ENCODE measurements around the gene C1orf122. TPM values are rescaled to one million over a fixed set of nuclear protein-coding genes. Genes with fewer than 3 reads are reported as not detected.

C1orf122 gene
- total and polyA plus RNA-seq, 4 donors = 4.7 to 70.2 (median 40.3) TPM

- H3K4me1 ChIP-seq (ENCODE audit: control insufficient read depth in 5 of 5, insufficient read depth in 5 of 5, low read length in 5 of 5) = peaks cover 0 to 2% (median 0%) of the 10 kb centered on the region in 5 donors
- TF ChIP-seq, protein P1, sequence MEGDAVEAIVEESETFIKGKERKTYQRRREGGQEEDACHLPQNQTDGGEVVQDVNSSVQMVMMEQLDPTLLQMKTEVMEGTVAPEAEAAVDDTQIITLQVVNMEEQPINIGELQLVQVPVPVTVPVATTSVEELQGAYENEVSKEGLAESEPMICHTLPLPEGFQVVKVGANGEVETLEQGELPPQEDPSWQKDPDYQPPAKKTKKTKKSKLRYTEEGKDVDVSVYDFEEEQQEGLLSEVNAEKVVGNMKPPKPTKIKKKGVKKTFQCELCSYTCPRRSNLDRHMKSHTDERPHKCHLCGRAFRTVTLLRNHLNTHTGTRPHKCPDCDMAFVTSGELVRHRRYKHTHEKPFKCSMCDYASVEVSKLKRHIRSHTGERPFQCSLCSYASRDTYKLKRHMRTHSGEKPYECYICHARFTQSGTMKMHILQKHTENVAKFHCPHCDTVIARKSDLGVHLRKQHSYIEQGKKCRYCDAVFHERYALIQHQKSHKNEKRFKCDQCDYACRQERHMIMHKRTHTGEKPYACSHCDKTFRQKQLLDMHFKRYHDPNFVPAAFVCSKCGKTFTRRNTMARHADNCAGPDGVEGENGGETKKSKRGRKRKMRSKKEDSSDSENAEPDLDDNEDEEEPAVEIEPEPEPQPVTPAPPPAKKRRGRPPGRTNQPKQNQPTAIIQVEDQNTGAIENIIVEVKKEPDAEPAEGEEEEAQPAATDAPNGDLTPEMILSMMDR (IDR thresholded peaks at IDR 0.05; ENCODE audit: control extremely low read depth, extremely low read depth) = no peak
- peaks cover 0 to 19% (median 0%) of the 10 kb centered on the region in 4 donors for H3K9me3 ChIP-seq (ENCODE audit: control insufficient read depth in 4 of 4, insufficient read depth in 3 of 4, low read length in 3 of 4)
- no peaks in the 10 kb centered on the region for H3K36me3 ChIP-seq (ENCODE audit: control insufficient read depth in 4 of 4, insufficient read depth in 4 of 4, low read length in 4 of 4)
- no peak overlapping the region for H3K4me3 ChIP-seq
- DNase-seq (no peak), ATAC-seq (ENCODE audit: insufficient read depth, low FRiP score) (no peak)
- 56% methylated on average over 67 to 68 of the region's 68 CpGs for WGBS, 2 donors
- H3K27ac ChIP-seq (ENCODE audit: low read depth in 1 of 2, low read length in 1 of 2) = no peak overlapping the region
- peaks cover 14 to 58% (median 31%) of the 10 kb centered on the region in 3 donors for H3K27me3 ChIP-seq (ENCODE audit: control insufficient read depth in 3 of 3, insufficient read depth in 3 of 3, low read length in 2 of 3)
- H3K9ac ChIP-seq (ENCODE audit: insufficient read depth in 1 of 2, low read length in 2 of 2) = no peak overlapping the region
Measured at GRCh38 chr1:37761416-37762095, 46.0 kb upstream of the C1orf122 start.

DNA sequence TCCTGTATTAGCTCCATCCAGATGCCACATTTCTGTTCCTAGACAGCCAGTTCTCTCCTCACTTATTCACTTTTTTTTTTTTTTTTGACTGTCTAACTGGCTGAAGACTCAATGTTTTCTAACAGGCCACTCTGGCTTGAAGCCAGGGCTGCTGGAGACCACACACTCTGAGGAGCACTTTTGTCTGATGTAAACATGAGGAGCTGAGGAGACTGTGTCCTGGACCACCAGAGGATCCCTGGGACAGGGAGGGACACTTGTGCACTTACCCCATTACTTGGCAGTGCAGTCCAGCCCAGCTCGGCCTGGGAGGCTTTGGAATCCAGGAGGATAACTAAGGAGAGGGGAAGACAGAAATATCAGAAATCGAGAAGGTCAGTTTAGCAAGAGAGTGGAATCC lies 45.1 kb upstream of the C1orf122 start:
- TF ChIP-seq, protein P1 (IDR thresholded peaks at IDR 0.05; ENCODE audit: control extremely low read depth, extremely low read depth) = no peak
- H3K27me3 ChIP-seq (ENCODE audit: control insufficient read depth in 3 of 3, insufficient read depth in 3 of 3, low read length in 2 of 3) = peaks cover 14 to 64% (median 33%) of the 10 kb centered on the region in 3 donors
- no peak overlapping the region for H3K4me3 ChIP-seq
- H3K9me3 ChIP-seq (ENCODE audit: control insufficient read depth in 4 of 4, insufficient read depth in 3 of 4, low read length in 3 of 4) = peaks cover 0 to 20% (median 0%) of the 10 kb centered on the region in 4 donors
- no peak overlapping the region for H3K27ac ChIP-seq (ENCODE audit: low read depth in 1 of 2, low read length in 1 of 2)
- no peaks in the 10 kb centered on the region for H3K36me3 ChIP-seq (ENCODE audit: control insufficient read depth in 4 of 4, insufficient read depth in 4 of 4, low read length in 4 of 4)
- no peak for ATAC-seq (ENCODE audit: insufficient read depth, low FRiP score)
- DNase-seq = peak in 2 of 3 donors; percentile 1 to 5
- WGBS, 2 donors = 59 to 63% methylated on average over 2 of the region's 2 CpGs
- H3K4me1 ChIP-seq (ENCODE audit: control insufficient read depth in 5 of 5, insufficient read depth in 5 of 5, low read length in 5 of 5) = peaks cover 0 to 2% (median 0%) of the 10 kb centered on the region in 5 donors
- no peak overlapping the region for H3K9ac ChIP-seq (ENCODE audit: insufficient read depth in 1 of 2, low read length in 2 of 2)

DNA sequence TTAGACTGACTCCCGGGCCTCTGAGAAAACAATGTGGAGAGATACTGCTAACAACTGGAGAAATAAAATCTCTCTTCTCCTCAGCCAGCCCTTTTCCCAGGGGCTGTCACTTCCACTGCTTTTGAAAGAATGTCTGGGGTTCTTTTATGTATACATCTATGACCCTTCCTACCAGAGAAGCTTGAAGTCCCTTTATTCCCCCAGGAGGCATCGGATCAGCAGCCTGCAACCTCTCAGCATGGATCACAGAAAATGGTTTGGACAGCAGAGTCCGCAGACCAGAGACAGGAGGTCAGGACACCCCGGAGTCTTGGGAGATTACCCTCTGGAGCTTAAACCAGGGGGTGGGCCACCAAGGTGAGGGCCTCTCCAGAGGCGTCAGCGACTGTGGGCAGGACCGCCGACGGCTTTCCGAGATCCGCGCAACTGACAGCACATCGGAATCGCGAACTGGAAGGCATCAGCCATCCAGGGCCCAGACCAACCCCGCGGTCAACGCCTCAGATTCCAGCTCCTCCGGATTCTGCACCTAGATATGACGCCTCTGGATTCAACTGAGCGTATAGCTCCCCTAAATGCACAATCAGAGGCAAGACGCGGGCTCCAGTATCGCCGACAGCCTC lies 43.7 kb upstream of the C1orf122 start:
- no peak for ATAC-seq (ENCODE audit: insufficient read depth, low FRiP score)
- Histone ChIP-seq H3K36me3 (ENCODE audit: control insufficient read depth in 4 of 4, insufficient read depth in 4 of 4, low read length in 4 of 4) (no peaks in the 10 kb centered on the region), H3K4me1 (ENCODE audit: control insufficient read depth in 5 of 5, insufficient read depth in 5 of 5, low read length in 5 of 5) (peaks cover 0 to 2% (median 0%) of the 10 kb centered on the region in 5 donors), H3K27ac (ENCODE audit: low read depth in 1 of 2, low read length in 1 of 2) (no peak overlapping the region), H3K4me3 (no peak overlapping the region), H3K27me3 (ENCODE audit: control insufficient read depth in 3 of 3, insufficient read depth in 3 of 3, low read length in 2 of 3) (peaks cover 14 to 57% (median 30%) of the 10 kb centered on the region in 3 donors), H3K9me3 (ENCODE audit: control insufficient read depth in 4 of 4, insufficient read depth in 3 of 4, low read length in 3 of 4) (peaks cover 0 to 19% (median 0%) of the 10 kb centered on the region in 4 donors), H3K9ac (ENCODE audit: insufficient read depth in 1 of 2, low read length in 2 of 2) (no peak overlapping the region)
- TF ChIP-seq, protein P1 (IDR thresholded peaks at IDR 0.05; ENCODE audit: control extremely low read depth, extremely low read depth) = no peak
- DNase-seq = no peak
- WGBS, 2 donors = 21 to 26% methylated on average over 25 of the region's 25 CpGs

Measured in lung (tissue), 12 donors.